Measurements from ENCODE around the gene MESD.

The MESD gene

DNA sequence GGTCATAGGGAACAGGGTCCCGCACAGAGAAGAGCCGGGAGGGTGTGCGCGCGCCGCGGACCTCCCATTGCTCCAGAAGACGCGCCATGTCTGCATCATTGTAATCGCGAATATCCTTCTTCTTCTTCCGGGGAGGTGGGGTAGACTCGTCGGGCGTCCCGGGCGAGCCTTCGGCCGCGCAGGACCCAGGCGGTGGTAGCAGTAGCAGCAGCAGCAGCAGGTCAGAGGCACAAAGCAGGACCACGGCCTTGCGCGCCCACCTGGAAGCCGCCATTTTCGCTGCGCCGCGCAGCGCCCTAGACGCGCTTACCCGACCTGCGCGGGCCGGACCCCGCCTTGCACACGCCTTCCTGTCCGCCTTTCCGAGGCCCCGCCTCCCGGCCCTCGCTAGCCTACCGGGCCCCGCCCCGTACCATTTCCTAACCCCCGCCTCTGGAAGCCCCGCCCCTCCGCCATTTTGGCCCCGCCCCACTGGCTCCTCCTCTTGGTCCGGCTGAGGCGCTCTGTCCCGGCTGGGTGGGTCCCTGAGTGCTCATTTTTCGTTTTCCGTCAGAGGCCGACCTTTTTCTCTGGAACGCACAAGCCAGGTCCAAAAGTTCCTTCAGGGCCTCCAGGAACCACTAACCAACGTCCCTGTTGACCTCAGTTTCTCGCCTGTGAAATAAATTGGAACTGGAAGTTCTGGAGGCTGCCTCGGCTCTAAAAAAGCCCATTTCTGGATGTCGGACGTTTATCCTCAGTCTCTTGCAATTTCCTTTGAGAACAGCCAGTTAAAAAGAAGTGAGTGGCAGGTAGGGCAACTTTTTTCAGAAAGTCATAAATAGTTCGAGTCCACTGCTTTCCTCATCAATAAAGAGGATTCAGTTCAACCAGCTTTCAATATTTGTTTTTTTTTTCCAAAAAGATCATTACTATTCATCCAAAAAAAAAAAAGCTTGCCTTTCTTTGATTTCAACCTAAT lies at the start of gene MESD:
TSS of gene MESD (minus strand) at position 302 of the 961 bp plus-strand sequence. CDS start at position 274, 28 bp downstream.
- peak; percentile 97 for DNase-seq

GRCh38 chr15:81038975-81039607 lies 49.5 kb upstream of the MESD start:
- DNase-seq = no peak

DNA sequence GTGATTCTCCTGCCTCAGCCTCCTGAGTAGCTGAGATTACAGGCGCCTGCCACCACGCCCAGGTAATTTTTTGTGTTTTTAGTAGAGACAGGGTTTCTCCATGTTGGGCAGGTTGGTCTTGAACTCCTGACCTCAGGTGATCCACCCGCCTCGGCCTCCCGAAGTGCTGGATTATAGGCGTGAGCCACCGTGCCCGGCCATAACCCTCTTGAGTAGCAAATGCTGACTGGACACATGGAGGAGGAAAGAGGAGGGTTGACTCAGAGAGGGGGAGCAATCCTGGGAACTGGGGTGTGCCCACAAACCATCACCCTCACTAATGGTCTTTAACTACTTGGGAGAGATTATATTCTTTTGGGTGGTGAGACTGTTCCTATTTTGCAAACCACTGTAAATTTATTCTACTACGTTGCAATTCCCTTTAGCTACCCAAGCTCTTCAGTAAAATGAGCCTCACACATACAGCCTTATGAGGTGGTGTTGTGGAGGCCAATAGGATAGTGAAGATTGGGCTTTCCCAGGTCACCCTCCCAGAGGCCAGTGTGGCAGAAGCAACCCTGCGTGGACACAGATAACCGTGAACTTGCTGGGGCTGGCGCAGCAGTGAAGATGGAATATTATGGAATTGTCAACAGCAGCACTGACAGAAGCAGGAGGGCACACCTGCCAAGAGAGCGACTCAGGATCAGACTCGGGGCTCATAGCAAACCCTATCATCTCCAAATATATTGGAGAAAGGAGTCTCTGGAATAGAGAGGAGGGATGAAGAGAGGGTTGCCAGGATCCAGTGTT lies 48.5 kb upstream of the MESD start:
- no peak for DNase-seq

GRCh38 chr15:81033508-81033907 lies 43.9 kb upstream of the MESD start:
- DNase-seq = no peak

GRCh38 chr15:81032818-81033217 lies 43.2 kb upstream of the MESD start:
- no peak for DNase-seq

DNA sequence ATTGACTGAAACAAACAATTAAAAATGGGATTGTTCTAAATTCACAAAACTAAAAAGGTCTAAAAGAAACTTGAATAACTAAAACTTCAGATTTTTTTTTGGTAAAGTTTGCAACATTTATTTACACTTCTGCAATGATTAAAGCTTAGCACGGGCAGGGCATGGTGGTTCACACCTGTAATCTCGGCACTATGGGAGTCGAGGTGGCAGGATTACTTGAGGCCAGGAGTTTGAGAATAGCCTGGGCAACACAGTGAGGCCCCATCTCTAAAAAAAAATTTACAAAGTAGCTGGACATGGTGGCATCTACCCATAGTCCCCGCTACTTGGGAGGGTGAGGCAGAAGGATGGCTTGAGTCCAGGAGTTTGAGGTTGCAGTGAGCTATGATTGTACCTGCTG lies 42.7 kb upstream of the MESD start:
- DNase-seq = no peak

DNA sequence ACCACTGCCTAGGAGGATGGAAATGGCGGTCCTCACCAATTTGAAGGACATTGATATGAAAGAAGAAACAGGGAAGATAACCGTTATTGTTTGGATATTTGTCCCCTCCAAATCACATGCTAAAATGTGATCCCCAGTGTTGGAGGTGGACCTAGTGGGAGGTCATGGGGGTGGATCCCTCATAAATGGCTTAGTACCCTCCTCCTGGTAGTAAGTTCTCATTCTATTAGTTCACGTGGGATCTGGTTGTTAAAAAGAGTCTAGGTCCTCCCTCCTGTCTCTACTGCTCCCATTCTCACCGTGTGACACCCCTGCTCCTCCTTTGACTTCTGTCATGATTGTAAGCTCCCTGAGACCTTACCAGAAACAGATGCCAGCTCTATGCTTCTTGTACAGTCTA lies 41.6 kb upstream of the MESD start:
- no peak for DNase-seq

DNA sequence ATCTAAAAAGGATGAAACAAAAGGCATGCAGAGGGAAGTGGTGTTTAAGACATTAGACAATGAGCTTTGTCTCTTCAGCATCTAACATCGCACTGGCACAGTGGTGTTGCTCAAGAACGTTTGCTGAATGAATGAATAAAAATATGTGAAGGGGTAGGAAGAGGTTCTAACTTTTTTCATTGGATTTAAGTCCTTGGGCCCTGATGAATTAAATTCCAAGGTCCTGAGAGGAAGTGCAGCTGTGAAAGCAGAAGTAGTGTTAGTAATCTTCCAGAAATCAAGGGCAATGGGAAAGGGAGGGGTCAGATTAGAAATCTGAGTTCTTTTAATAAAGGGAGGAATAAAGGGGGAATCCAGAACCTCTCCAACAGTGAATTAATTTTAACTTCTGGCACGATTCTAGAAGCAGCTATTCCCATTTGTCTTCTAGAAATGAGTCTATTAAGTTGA lies 40.7 kb upstream of the MESD start:
- no peak for DNase-seq

DNA sequence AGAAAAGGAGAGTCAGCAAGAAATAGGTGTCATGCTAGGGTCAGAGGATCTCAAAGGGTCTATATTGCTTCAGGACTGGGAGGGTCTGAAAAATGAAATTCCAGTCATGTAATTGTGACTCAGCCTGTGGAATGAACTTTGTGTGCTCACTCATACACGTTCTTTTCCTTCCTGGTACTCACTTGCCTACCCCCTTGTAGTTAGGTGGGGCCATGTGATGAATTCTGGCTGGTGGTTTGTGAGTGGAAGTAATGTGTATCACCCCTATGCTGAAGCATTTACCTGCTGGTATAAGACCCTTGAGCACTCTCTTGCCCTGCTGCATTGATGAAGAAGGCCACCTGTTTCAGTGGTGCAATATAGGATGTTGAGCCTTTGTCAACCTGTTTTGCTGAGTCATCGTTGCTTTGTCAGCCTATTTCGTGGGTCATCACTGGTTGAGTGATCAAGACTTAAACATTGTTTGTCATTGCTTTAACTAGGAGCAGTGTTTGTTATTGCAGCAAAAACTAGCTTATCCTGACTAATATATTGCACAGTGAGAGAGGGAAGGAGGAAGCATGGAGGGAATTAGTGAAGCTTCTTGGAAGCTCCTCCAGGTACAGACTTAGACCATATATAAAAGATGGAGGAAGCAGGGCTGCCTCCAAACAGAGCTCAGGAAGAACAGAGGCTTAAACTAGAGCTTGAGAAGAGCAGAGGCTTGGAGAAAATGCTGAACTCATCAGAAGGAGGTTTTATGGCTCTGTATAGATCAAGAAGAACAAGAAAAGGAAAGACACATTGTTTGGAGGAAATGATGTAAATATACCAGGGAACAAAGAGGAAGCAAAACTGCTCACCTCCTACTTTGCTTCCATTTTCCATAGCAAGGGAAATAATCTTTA lies 40.0 kb upstream of the MESD start:
- no peak for DNase-seq

GRCh38 chr15:81026836-81027599 lies 37.4 kb upstream of the MESD start:
- DNase-seq = no peak

DNA sequence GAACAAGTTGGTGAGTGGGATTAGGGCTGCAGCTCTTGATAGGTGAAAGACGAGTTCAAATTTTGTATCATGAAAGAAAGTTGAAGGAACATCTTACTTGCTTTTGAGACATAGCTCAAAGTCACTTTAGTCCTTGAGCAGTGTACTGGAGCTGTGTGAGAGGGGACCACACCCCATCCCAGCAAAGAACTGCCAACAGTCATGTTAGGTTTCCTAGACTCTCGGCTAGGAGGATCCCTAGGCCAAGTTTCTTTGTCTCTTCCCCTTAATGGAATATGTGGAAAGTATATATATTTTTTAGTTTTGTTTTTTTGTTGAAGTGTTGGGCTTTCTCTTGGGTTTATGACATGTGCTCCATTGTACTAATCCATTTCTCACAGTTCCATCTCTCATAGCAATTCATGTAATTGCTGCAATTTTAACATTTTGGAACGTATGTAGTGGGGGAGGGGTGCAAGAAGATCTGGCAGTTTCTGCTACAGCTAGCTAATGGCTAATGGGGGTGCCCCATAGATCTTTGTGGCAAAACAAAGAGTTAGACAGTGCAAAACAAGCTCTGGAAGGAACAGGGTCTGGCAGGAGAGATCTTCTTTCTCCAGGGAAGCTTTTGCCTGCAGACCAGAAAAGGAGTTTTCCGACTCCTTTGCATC lies 36.2 kb upstream of the MESD start:
- DNase-seq = no peak

GRCh38 chr15:81024936-81025335 lies 35.3 kb upstream of the MESD start:
- DNase-seq = no peak

DNA sequence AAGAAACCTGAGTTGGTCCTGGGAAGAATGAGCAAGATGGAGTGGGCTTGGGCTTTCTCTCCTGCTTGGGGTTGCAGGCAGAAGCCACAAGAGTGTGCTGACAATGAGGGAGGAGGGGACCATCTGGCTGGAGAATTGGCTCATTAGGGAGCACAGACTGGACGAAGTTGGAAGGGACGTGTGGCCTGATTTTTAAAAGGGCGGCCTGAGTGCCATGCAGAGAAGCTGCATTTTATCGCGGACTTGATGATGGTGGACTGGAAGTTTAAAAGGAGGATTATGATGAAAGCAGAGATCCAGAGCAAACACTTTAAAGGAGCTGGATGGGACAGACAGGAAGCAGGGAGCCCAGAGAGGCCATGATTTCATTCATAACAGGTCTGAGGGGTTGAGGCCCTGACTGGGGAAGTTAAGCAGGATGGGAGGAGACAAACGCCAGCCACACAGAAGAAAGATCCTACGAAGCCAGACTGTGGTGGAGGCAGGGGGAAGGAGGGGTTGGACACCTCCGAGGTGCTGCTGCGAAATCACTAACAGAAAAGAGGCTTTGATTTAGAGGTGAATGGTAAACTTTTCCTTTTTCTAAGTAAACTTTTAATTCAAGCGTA lies 34.8 kb upstream of the MESD start:
- no peak for DNase-seq

GRCh38 chr15:81023483-81024264 lies 34.1 kb upstream of the MESD start:
- DNase-seq = no peak

DNA sequence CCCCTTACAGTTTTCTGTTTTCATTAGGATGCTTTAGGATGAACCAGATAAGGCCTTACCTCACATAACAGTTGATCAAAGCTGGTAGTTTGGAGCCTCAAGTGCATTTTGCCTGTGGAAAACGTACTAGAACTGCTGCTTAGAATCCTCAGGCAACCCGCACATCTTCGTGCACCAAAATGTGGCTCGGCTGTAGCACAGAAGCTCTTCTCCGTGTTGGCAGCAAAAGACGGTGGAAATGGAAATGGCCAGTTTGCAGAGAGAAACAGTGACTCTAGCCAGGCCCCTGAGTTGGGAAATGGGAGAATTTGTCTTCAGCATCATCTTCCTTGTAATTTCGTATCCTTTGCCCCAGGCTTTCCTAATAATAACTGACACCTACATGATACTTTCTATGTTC lies 31.7 kb upstream of the MESD start:
- DNase-seq = no peak

- no peak for DNase-seq
These were observed 28.6 kb upstream of the MESD start for GRCh38 chr15:81018197-81018596.

DNA sequence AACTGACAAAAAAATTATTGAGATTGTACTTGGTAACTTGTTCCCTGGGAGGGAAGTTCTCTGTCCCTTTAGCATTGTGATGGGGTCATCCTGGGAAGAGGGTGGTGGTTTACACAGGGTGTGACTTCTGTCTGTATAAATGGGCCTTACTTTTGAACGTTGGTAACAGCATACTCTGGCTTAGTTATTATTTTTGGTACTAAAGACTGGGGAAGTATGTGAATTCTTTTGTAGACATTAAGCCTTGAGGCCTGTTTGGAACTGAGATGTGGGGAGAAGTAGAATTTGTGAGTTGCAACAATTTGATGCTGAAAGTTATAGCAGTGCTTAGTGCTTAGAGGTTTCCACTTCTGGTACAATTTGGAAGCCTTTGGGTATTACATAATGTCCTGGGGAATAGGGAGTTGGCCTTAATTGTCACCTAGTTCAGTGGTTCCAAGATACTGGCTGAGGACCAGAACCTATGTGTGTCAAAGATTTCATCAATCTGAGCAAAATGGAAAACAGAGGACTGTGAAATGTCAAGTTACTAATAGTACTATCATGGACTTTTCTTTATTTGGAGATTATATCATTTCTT lies 27.0 kb upstream of the MESD start:
- no peak for DNase-seq

- no peak for DNase-seq
These were observed 26.2 kb upstream of the MESD start for GRCh38 chr15:81015621-81016488.

All from activated CD4-positive, alpha-beta T cell treated with anti-CD3 and anti-CD28 coated beads, Interleukin-2, amount 50 U/mL, for 1 hour (primary cell).